ENCODE measurements around the gene RNF44. TPM values are rescaled to one million over a fixed set of nuclear protein-coding genes. Genes with fewer than 3 reads are reported as not detected.

RNF44 gene
- polyA plus RNA-seq, 4 donors: 13.5 to 56.9 (median 20.8) TPM

DNA sequence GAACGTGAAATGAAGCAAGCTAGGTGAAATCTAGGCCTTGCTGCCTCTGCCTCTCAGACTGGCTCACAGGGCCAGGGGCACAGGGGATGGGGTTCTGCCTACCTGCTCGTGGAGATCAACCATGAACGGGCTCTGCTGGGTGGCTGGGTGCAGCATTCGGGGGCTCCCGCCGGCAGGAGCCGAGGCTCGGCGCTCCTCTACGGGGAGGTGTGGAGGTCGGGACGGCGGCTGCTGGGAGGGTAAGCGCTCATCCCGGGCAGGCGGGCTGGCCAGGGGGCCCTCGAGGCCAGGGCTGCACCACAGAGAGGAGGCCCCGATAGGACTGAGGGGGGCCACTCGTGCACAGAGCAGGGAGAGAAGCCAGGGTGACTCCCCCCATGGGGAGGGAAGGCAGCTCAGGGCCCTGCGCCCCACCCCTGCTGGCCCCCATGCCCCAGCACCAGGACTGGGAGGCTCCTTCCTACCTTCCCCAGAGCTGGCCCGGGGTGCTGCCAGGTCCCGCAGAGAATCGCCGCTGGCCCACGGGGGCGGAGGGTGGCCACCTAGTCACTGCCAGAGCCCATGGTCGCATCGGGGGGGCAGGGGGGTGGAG lies 5.2 kb downstream of the RNF44 start:
- Histone ChIP-seq H3K9me3 (ENCODE audit: control insufficient read depth in 2 of 2, insufficient read depth in 1 of 2, low read depth in 1 of 2, low read length in 1 of 2) (no peaks in the 10 kb centered on the region), H3K27ac (ENCODE audit: low read depth in 1 of 3, low read length in 2 of 3) (no peak overlapping the region), H3K27me3 (ENCODE audit: control insufficient read depth in 3 of 3, insufficient read depth in 3 of 3, low read length in 3 of 3) (no peaks in the 10 kb centered on the region), H3K4me1 (ENCODE audit: control insufficient read depth in 3 of 3, insufficient read depth in 2 of 3, low read depth in 1 of 3, low read length in 2 of 3) (peaks cover 7 to 30% (median 15%) of the 10 kb centered on the region in 3 donors), H3K4me3 (ENCODE audit: low read depth in 1 of 3, low read length in 3 of 3) (no peak overlapping the region), H3K36me3 (ENCODE audit: control insufficient read depth in 3 of 3, insufficient read depth in 2 of 3, low read depth in 1 of 3, low read length in 3 of 3) (peaks cover 28 to 82% (median 38%) of the 10 kb centered on the region in 3 donors)
- FAIRE-seq (no peak), DNase-seq (no peak)
- WGBS, 3 donors: 78 to 89% (median 88%) methylated on average over 24 to 28 of the region's 28 CpGs

- 64 to 74% (median 70%) methylated on average over 19 to 24 of the region's 24 CpGs for WGBS, 3 donors
- H3K9me3 ChIP-seq (ENCODE audit: control insufficient read depth in 2 of 2, insufficient read depth in 1 of 2, low read depth in 1 of 2, low read length in 1 of 2): no peaks in the 10 kb centered on the region
- DNase-seq (no peak), FAIRE-seq (no peak)
- H3K4me3 ChIP-seq (ENCODE audit: low read depth in 1 of 3, low read length in 3 of 3): no peak overlapping the region
- no peaks in the 10 kb centered on the region for H3K27me3 ChIP-seq (ENCODE audit: control insufficient read depth in 3 of 3, insufficient read depth in 3 of 3, low read length in 3 of 3)
- H3K4me1 ChIP-seq (ENCODE audit: control insufficient read depth in 3 of 3, insufficient read depth in 2 of 3, low read depth in 1 of 3, low read length in 2 of 3): peaks cover 7 to 30% (median 15%) of the 10 kb centered on the region in 3 donors
- peak overlapping the region in 2 of 3 donors; percentile 33 to 47 for H3K27ac ChIP-seq (ENCODE audit: low read depth in 1 of 3, low read length in 2 of 3)
- peaks cover 28 to 87% (median 38%) of the 10 kb centered on the region in 3 donors for H3K36me3 ChIP-seq (ENCODE audit: control insufficient read depth in 3 of 3, insufficient read depth in 2 of 3, low read depth in 1 of 3, low read length in 3 of 3)
These were observed 6.0 kb downstream of the RNF44 start for GRCh38 chr5:176530983-176531901.

DNA sequence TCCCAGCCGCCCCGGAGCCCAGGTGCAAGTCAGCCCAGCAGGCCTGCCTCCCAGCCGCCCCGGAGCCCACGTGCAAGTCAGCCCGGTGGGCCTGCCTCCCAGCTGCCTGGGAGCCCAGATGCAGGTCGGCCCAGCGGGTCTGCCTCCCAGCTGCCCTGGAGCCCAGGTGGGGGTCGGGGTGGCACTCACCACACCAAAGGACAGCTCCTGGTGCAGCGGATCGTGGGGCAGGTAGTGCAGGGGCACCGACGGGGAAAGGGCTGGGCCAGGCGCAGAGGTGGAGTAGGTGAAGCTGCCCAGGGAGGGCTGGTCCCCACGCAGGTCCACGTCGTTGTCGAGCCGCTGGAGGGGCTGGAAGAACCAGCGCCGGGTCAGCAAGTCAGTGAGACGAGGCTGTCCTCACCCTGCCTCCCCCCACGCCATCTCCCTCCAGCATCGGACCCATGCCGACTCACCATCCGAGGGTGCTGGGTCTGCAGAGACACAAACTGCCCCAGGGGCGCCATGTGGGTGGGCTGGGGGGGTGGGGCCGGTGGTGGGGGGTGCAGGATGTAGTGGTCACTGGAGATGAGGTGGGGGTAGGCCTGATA lies 6.7 kb downstream of the RNF44 start:
- peak overlapping the region in 1 of 3 donors; percentile 12 for H3K27ac ChIP-seq (ENCODE audit: low read depth in 1 of 3, low read length in 2 of 3)

GRCh38 chr5:176529741-176530141 lies 7.5 kb downstream of the RNF44 start:
- Histone ChIP-seq H3K36me3 (ENCODE audit: control insufficient read depth in 3 of 3, insufficient read depth in 2 of 3, low read depth in 1 of 3, low read length in 3 of 3) (peaks cover 28 to 81% (median 38%) of the 10 kb centered on the region in 3 donors), H3K4me1 (ENCODE audit: control insufficient read depth in 3 of 3, insufficient read depth in 2 of 3, low read depth in 1 of 3, low read length in 2 of 3) (peaks cover 5 to 21% (median 11%) of the 10 kb centered on the region in 3 donors), H3K27me3 (ENCODE audit: control insufficient read depth in 3 of 3, insufficient read depth in 3 of 3, low read length in 3 of 3) (no peaks in the 10 kb centered on the region), H3K9me3 (ENCODE audit: control insufficient read depth in 2 of 2, insufficient read depth in 1 of 2, low read depth in 1 of 2, low read length in 1 of 2) (no peaks in the 10 kb centered on the region), H3K4me3 (ENCODE audit: low read depth in 1 of 3, low read length in 3 of 3) (no peak overlapping the region), H3K27ac (ENCODE audit: low read depth in 1 of 3, low read length in 2 of 3) (no peak overlapping the region)
- DNase-seq: peak in 1 of 2 donors; percentile 45
- FAIRE-seq: no peak
- 67 to 79% (median 70%) methylated on average over 9 to 11 of the region's 11 CpGs for WGBS, 3 donors

More for the DNA sequence above, 6.7 kb downstream of the RNF44 start:
- DNase-seq (no peak), FAIRE-seq (no peak)
- H3K4me1 ChIP-seq (ENCODE audit: control insufficient read depth in 3 of 3, insufficient read depth in 2 of 3, low read depth in 1 of 3, low read length in 2 of 3): peaks cover 7 to 29% (median 15%) of the 10 kb centered on the region in 3 donors
- no peak overlapping the region for H3K4me3 ChIP-seq (ENCODE audit: low read depth in 1 of 3, low read length in 3 of 3)
- H3K36me3 ChIP-seq (ENCODE audit: control insufficient read depth in 3 of 3, insufficient read depth in 2 of 3, low read depth in 1 of 3, low read length in 3 of 3): peaks cover 28 to 87% (median 38%) of the 10 kb centered on the region in 3 donors
- H3K9me3 ChIP-seq (ENCODE audit: control insufficient read depth in 2 of 2, insufficient read depth in 1 of 2, low read depth in 1 of 2, low read length in 1 of 2): no peaks in the 10 kb centered on the region
- no peaks in the 10 kb centered on the region for H3K27me3 ChIP-seq (ENCODE audit: control insufficient read depth in 3 of 3, insufficient read depth in 3 of 3, low read length in 3 of 3)
- 74 to 78% (median 74%) methylated on average over 25 to 28 of the region's 28 CpGs for WGBS, 3 donors

- 92 to 95% (median 94%) methylated on average over 24 to 26 of the region's 26 CpGs for WGBS, 3 donors
- FAIRE-seq: no peak
- Histone ChIP-seq H3K27ac (ENCODE audit: low read depth in 1 of 3, low read length in 2 of 3) (no peak overlapping the region), H3K4me3 (ENCODE audit: low read depth in 1 of 3, low read length in 3 of 3) (no peak overlapping the region), H3K36me3 (ENCODE audit: control insufficient read depth in 3 of 3, insufficient read depth in 2 of 3, low read depth in 1 of 3, low read length in 3 of 3) (peaks cover 28 to 75% (median 38%) of the 10 kb centered on the region in 3 donors), H3K9me3 (ENCODE audit: control insufficient read depth in 2 of 2, insufficient read depth in 1 of 2, low read depth in 1 of 2, low read length in 1 of 2) (no peaks in the 10 kb centered on the region), H3K27me3 (ENCODE audit: control insufficient read depth in 3 of 3, insufficient read depth in 3 of 3, low read length in 3 of 3) (no peaks in the 10 kb centered on the region), H3K4me1 (ENCODE audit: control insufficient read depth in 3 of 3, insufficient read depth in 2 of 3, low read depth in 1 of 3, low read length in 2 of 3) (peaks cover 5 to 16% (median 8%) of the 10 kb centered on the region in 3 donors)
- DNase-seq: no peak
These were observed 8.0 kb downstream of the RNF44 start for GRCh38 chr5:176529116-176529740.

- Histone ChIP-seq H3K9me3 (ENCODE audit: control insufficient read depth in 2 of 2, insufficient read depth in 1 of 2, low read depth in 1 of 2, low read length in 1 of 2) (no peaks in the 10 kb centered on the region), H3K36me3 (ENCODE audit: control insufficient read depth in 3 of 3, insufficient read depth in 2 of 3, low read depth in 1 of 3, low read length in 3 of 3) (peaks cover 28 to 71% (median 38%) of the 10 kb centered on the region in 3 donors), H3K4me3 (ENCODE audit: low read depth in 1 of 3, low read length in 3 of 3) (no peak overlapping the region), H3K4me1 (ENCODE audit: control insufficient read depth in 3 of 3, insufficient read depth in 2 of 3, low read depth in 1 of 3, low read length in 2 of 3) (peaks cover 4 to 11% (median 5%) of the 10 kb centered on the region in 3 donors), H3K27ac (ENCODE audit: low read depth in 1 of 3, low read length in 2 of 3) (no peak overlapping the region), H3K27me3 (ENCODE audit: control insufficient read depth in 3 of 3, insufficient read depth in 3 of 3, low read length in 3 of 3) (no peaks in the 10 kb centered on the region)
- DNase-seq (no peak), FAIRE-seq (no peak)
- 73 to 74% (median 74%) methylated on average over 15 to 17 of the region's 17 CpGs for WGBS, 3 donors
These were observed 8.5 kb downstream of the RNF44 start for GRCh38 chr5:176528761-176529115.

DNA sequence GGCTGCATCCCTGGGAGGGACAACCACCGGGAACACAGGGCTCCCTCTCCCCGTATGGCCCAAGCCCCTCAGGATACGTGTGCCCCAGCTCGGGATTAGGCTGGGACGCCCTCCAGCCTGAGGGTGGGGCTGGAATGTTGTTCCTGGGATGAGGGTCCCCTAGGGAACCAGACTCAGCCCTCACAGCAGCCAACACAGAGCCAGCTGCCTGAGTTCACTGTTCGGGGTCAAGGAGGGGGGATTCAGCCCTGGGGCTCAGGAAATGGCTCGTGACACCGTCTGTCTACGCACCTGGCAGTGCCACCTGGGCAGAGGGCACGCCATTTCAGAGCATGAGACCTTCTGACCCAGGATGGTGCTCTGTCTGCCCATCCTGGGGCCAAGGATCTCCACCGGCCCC lies 8.9 kb downstream of the RNF44 start:
- no peak for DNase-seq
- WGBS, 3 donors: 79 to 85% (median 79%) methylated on average over 11 of the region's 11 CpGs
- Histone ChIP-seq H3K4me3 (ENCODE audit: low read depth in 1 of 3, low read length in 3 of 3) (no peak overlapping the region), H3K36me3 (ENCODE audit: control insufficient read depth in 3 of 3, insufficient read depth in 2 of 3, low read depth in 1 of 3, low read length in 3 of 3) (peaks cover 28 to 68% (median 38%) of the 10 kb centered on the region in 3 donors), H3K9me3 (ENCODE audit: control insufficient read depth in 2 of 2, insufficient read depth in 1 of 2, low read depth in 1 of 2, low read length in 1 of 2) (no peaks in the 10 kb centered on the region), H3K4me1 (ENCODE audit: control insufficient read depth in 3 of 3, insufficient read depth in 2 of 3, low read depth in 1 of 3, low read length in 2 of 3) (peaks cover 4 to 7% (median 4%) of the 10 kb centered on the region in 3 donors), H3K27me3 (ENCODE audit: control insufficient read depth in 3 of 3, insufficient read depth in 3 of 3, low read length in 3 of 3) (no peaks in the 10 kb centered on the region), H3K27ac (ENCODE audit: low read depth in 1 of 3, low read length in 2 of 3) (no peak overlapping the region)
- FAIRE-seq: no peak
